GM18861 (cell line): ENCODE measurements around the gene CEP120.
"Not testable (repeated sequence)": the region's sequence is repeated elsewhere in the genome, so short reads cannot be mapped to it uniquely, and the experiment has no call there.

ENCODE experiments used
- ATAC-seq: cut with Tn5 transposase; IDR thresholded peaks from one replicate; pipeline ENCODE4 v1.9.1; 2021; ENCODE audit not compliant: unreplicated experiment

CEP120 gene

DNA sequence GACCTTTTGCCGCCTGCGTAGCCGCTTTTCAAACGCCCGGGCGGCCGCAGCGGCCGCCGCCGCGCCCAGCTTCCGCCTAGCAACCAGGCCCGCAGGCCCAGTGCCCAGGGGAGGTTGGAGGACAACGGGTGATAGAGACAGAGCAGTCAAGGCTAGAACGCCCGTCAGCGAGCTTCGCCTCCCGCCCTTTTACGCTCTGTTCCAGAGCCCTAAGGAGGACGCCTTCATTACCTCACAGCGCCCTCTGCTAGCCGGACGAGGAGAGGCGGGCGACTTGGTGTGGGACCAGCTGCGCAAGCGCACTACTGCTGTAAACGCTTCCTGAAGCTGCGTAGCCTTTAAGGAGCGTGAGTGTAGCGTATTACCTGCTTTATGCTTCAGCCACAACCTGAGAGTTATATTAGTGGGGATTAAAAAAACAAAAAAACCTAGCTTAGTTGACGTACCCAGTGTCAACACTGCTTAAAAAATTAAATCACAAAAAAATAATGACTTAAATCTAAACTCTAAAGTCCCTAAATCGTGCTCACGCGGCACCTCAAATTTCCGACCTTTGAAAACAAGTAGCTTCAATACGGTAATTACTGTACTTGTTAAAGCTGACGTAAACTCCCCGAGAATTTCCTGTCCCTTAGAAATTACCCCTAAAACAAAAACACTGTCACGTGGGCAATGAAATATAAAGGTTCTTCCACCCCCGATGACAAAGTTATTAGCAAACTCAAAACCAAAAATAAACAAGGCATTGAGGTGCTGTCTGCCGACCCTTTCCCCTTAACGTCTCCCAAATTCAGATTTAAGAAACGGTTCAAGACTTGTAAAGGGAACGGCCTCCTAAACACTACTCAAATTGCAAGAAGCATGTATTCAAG is at the start of gene CEP120:
Gene CEP120 (minus strand): TSS at position 126 of the 872 bp plus-strand sequence. CDS start 405 bp downstream, outside the sequence.
- peak; percentile 98 for ATAC-seq

DNA sequence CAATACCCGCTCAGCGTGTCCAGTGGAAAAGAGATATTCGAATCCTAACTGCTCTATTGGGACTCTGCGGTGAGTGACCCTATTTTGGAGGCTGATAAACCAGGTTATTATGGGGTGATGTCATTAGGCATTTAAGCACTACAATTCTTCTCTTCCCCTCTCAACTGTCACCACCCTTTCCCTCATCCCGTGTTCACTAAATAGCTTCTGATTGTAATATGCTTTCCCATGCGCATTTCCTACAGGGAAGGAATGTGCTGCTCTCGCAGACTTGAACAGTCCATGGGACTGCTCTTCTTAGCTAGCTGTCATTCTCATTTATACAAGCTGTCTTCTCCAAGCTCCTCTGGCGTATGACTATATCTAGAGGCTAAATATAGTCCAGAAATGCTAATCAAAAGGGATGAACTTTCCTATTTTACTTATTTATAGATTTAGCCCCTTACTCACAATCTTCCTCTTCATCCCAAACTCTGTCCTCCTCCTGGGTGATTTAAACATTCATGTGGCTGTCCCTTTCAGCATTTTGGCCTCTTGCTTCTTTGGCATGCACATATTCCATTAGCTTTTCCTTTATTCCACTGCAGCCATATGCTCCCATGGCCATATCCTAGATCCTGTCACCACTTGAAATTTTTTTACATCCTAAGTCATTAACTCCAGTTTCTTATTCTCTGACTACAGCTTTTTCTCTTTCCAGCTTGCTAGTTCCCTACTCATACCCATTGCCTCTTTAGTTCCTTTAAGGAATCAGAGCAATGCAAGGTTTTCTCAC is 49.1 kb upstream of the CEP120 start:
- no peak for ATAC-seq

DNA sequence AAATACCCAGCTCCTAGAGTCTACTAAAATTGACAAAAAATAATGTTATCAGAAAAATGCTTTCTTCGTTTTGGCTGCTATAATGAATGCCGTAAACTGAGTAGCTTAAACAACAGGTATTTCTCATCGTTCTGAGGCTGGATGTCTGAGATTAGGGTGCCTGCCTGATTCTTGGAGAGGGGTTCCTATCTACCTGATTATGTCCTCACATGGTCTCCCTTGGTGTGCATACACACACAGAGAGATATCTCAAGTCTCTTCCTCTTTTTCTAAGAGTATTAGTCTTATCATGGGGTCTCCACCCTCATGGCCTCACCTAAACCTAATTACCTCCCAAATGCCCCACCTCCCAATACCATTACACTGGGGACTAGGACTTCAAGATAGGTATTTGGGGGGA is 48.2 kb upstream of the CEP120 start:
- no peak for ATAC-seq

DNA sequence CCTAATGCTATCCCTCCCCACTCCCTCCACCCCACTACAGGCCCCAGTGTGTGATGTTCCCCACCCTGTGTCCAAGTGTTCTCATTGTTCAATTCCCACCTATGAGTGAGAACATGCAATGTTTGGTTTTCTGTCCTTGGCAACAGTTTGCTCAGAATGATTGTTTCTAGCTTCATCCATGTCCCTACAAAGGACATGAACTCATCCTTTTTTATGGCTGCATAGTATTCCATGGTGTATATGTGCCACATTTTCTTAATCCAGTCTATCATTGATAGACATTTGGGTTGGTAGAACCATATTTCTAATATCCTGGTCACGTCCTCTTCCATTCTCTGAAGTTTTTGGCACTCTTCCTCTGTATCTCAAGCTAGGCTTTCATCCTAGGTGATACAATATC is 43.6 kb upstream of the CEP120 start:
- ATAC-seq, result not testable (repeated sequence)

DNA sequence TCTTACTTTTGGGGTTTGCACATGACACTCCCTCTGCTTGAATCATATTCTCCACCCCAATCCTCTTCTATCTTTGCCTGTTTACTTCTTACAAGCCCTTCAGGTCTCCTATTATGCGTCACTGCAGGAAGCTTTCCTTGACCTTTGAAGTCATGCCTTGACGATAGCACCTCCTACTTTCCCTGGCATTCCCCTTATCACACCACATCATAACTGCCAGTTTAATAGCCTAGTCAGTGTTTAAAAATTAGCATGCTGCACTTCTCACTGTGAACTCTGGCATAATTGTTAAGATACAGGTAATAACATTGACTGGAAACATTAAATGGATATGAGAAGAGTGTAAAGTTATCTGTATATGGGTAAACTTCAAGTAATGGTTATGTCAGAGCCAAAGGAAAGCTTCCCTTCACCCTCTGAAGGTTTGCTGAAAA is 37.1 kb upstream of the CEP120 start:
- no peak for ATAC-seq

DNA sequence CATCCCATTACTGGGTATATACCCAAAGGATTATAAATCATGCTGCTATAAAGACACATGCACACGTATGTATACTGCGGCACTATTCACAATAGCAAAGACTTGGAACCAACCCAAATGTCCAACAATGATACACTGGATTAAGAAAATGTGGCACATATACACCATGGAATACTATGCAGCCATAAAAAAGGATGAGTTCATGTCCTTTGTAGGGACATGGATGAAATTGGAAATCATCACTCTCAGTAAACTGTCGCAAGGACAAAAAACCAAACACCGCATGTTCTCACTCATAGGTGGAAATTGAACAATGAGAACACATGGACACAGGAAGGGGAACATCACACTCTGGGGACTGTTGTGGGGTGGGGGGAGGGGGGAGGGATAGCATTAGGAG is 35.8 kb upstream of the CEP120 start:
- ATAC-seq, result not testable (repeated sequence)

DNA sequence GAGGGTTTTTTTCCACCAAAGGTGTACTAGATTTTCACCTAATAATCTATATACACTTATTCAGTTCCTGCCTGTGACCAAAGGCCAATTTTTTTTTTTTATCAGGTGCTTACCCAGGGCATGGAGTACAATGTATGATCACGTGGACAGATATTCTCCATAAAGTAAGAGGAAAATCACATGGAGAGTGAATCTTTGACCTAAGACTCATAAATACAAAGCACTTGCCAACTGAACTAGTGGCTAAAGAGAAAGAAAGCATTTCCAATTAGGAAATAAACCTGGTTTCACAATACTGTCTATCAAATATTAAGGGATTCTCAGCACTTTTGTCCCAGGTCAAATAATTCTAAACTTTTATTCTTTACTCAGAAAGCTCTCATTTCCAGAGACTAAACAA is 33.0 kb upstream of the CEP120 start:
- no peak for ATAC-seq

DNA sequence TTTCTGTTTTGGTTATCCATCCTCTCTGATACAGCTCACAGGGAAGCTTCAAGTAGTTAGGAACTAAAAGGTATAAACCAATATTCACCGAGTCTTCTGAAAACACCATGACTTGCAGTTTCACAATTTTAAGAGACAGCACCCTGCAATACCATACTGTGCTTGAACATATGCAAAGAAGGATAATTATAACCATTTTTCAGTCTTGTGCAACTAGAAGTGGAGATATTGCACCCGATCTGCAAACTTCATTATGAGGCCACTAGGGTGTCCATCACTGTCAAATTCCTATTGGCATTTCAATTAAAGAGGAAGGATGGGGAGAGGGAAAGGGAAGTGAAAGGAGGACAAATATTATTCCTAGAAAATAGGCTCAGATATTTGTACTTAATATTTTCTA is 32.4 kb upstream of the CEP120 start:
- ATAC-seq, result peak; percentile 85

DNA sequence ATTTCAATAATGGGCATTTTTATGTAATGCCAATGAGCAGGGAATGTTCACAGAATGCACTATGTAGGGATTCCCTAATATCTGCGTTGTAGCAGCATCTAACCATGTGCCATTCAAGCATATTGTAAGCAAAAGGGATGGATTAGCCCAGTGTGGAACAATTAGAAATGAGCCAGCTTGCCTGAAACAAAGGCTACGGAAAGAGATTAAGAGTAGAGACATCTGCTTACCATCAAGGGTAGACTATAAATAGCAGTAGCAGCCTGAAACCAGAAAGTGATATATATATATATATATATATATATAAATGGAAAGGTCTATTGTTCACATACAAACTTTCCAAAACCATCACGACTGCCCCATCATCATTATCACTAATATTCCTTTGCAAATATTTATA is 31.9 kb upstream of the CEP120 start:
- ATAC-seq, result no peak

DNA sequence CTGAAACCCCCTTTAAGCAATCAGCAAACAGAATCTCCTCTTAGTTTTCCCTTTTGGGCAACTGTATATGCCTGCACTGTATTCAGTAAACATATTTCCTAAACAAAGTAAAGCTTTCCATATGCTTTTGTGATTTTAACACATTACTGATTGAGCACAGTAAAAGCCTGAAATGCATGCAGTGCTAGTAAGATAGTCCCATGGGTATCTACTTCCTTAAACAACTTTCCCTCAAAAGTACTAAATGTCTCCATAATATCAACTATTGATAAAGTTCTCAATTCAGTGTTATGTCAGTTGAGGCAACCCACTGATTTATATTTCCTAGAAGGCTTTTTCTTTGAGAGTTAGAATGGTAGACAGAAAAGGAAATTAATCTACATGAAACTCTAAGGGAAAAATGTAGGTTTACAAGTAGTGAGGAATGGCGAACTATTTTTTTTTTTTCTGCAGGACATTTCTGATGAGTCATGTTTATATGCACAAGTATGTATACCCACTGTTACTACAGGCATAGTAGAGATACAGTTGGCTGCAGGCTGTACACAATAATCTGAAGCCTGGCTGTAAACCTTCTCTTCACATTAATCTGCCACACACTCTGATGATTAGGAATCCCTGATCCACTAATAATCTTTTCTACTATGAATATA is 31.2 kb upstream of the CEP120 start:
- no peak for ATAC-seq

DNA sequence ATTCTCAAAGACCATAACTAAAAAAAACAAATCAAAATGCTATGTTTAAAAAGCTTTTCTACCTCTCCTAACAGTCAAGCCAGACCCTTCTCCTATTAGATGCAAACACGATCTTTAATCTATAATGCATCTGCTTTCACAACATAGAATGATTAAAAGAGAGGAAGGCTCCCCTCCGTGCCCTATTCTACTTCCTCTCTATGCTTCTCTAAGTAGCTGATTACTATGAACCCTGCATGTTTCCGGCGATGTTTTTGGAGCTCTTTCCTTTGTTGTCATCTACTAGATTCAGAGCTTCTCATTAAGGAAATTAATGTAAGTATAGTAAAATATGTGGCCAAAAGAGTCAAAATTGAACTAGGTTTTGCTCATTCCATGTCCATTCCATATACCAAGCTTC is 29.2 kb upstream of the CEP120 start:
- ATAC-seq, result no peak

DNA sequence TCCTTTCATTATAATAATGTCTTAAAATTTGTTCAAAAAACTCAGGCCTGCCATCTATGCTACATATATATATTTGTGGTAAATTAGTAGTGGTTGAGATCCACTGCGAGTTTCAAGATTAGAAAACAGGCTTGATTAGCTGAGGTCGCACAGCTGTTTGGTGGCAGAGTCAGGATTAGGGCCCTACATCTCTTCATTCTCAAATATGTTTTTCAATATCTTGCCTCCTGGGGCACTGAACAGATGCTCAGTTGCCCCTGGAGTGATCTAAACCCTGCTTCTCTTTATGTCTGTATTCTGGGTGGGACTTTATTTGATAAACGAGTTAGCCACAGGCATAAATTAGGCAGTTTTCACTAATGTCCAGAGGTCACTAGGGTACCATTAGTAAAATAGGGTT is 27.8 kb upstream of the CEP120 start:
- ATAC-seq, result no peak

DNA sequence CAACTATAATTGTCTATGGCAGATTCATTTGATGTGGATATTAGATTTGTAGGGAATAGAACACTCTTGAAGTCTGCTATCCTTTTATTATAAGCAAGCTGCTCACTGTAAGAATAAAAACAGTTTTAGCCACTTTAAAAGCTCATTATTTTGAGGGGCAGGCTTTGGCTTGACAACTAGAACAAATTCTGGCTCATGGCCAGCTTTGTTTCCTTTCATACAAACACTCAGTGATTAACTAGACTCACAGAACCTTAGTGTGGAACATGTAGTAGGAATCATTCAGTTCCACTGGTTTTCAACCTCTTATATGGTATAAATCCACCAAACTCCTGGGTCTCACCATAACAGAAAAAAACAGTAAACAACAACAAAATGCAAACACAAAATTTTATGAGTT is 27.4 kb upstream of the CEP120 start:
- ATAC-seq, result no peak

DNA sequence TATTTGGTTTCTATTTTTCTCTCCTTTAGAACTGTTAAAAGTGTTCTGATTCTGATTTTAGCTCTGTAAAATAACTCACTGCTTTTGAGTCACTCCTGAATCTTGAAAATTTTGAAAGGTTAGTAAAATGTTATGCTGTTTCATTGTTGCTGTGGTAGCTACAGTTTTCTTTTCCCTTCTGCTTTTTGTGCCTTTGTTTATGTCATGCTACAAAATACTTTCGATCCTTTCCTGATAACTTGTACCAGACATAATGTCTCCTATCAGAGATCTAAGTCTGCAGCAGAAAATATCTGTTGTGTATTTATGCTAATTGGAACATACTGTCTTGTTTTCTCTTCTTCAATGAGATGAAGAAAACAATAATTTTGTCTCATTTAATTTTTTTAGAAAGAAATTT is 26.9 kb upstream of the CEP120 start:
- peak; percentile 28 for ATAC-seq

DNA sequence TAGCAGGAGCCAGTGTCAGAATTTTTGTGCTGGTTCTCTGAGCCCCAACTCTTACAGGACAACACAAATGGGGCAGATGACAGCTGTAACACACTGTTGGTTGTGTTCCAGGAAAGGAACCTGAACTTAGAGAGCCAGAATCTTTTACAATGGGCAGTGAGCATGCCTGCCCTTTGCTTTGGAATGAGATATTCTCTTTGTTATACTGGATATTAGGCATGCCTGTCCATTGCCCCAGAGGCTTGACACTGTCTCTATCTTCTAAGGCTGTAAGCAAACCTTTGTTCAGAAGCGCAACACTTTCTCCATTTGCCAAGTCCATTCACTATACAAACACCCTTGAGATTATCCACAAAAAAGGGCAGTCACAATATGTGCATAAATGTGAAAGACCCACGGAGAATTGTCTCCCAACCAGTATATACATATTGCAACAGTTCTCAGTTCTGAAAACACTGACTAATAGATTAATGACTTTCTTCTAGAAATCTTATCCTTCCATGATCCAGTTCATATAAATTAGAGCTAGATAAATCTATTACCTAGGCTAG is 26.3 kb upstream of the CEP120 start:
- ATAC-seq, result no peak

DNA sequence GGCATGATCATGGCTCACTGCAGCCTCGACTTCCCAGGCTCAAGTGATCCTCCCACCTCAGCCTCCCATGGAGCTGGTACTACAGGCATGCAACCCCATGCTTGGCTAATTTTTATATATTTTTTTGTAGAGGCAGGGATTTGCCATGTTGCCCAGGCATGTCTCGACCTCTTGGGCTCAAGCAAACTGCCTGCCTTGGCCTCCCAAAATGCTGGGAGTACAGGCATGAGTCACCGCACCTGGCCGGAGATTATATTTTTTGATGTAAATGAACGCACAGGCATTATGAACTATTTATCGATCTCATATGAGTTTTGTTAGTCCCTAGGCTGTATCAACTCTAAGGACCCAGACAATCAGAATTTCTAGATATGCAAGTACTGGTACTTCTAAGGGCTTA is 25.5 kb upstream of the CEP120 start:
- ATAC-seq, result no peak

DNA sequence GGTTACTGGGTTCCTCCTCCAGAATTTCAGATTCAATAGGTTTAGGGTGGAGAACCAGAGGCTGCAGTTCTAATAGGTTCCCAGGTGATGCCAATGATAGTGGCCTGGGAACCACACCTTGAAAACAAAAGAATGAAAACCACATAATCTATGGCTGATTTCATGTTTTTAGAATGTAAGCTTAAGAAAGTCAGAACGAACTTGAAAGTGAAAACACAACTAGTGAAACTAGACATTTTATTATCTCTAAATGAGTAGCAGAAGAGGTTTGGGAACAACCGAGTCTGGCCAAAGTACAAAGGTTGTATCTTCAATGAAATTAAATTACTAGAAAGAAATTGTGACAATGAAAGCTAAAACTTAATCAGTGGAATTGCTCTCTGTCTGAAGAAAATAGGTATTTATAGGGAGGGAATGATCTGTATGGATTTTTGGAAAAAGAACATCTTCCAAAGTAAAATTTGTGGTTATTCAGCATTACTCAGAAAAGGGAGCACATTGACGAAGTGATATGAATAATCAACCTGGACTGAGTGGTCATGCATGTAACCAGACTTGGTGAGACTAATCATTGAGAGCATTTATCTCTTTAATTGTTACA is 24.9 kb upstream of the CEP120 start:
- peak; percentile 80 for ATAC-seq

DNA sequence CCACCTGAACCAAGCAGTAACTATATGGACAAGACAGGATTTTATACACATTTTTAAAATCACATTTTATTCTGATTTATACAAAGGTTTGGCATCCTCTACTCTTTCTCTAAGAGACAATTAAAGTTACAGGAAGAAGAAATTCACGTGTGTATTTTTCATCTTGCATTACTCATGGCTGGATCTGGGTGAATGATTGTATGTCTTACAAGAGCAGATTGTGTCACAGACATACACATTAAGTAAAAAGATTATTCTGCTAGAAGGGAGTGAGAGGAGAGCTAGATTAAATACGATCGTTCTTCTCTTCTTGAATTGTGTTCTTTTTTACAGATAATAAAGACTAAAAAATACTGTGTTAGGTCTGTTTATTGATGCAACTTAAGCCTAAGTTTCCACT is 20.8 kb upstream of the CEP120 start:
- no peak for ATAC-seq

DNA sequence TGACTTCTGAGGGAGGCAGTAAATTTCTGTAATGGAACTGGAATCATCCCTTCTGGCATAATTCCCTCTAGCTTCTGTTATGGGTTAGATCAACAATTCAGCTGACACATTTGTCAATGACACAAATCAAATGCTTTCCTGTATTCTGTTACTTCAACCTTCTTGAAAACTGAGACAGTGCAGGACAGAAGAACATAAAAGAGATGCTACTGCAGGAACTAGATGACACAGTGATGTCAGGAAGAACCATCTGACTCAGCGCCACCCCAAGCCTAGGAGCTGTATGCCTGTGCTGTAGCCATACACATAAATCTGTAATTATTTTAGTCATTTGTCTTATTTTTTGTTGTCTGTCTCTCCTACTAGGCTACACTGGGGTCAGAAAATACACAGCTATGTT is 18.2 kb upstream of the CEP120 start:
- ATAC-seq, result no peak

DNA sequence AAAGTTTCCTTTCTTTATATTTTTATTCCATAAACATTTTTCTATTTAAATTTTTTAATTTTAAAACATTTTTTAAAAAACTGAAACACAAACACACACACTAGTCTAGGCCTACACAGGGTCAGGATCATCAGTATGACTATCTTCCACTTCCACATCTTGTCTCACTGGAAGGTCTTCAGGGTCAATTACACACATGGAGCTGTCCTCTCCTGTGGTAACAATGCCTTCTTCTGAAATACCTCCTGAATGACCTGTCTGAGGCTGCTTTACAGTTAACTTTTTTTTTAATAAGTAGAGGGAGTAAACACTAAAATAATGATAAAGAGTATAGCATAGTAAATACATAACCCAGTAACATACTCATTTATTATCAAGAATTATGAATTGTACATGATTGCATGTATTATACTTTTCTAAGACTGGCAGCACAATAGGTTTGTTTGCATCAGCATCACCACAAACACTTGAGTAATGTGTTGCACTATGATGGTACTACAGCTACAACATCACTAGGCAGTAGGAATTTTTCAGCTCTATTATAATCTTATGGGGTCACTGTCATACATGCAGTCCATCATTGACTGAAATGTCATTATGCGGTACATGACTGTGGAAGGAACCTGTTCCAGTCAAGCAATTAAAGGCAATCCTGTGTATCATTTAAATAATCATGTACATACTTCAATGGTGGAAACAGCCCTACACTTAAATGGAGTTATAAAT is 17.4 kb upstream of the CEP120 start:
- ATAC-seq, result no peak
